Inflammatory macrophage treated with lipopolysaccharide for 1 hour (primary cell): Measurements from ENCODE around the gene GABRG3.

Experiments
- DNase-seq, 2 donors: peaks; one replicate each; pipeline ENCODE4 v3.0.0-alpha.2; 2020 to 2022

Gene GABRG3

GRCh38 chr15:27433604-27434003 lies 462.6 kb downstream of the GABRG3 start:
- DNase-seq, result no peak

DNA sequence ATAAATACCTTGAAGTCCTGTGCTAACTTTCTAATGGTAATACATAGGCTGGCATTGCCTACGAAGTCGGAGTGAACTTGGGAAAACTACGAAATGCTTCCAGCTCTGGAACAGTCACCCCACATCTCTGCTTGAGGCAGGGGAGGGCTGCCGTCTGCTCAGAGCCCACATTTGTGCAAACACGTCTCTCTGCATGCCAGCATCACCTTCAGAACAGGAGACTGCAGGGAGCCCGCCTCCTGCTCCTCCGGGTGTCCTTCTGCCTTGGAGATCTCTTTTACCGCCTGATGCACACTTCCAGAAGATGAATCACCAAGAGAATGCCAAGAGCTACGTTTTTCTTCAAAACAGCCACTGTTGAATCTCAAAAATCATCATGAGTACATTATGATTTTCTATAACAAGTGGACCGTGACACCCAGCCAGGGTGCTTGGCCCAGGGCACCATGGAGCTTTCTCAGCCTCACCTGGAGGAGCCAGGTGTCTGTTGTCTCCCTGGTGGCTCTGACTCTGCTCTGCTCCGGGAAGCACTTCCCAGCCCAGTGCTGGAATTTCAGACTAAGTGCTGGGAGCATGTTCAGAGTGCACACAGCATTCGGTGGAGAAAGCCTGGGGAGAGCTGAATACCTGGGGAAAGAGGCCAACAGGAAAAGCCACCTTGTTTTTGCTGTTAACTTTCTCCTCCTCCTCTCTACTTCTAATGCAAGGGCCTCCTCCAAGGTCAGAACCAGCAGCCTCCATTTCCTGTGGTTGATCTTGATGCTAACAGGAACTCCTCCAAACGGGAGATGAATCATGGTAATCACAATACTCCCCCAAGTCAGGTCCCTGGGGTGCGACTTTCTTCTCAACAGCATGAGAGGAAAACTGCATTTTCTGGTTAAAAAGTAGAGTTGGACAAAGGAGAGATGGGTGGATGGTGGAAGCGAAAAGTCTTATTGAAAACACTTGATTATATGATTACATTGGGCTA lies 467.7 kb downstream of the GABRG3 start:
- no peak for DNase-seq

GRCh38 chr15:27441120-27441519 lies 470.1 kb downstream of the GABRG3 start:
- no peak for DNase-seq

DNA sequence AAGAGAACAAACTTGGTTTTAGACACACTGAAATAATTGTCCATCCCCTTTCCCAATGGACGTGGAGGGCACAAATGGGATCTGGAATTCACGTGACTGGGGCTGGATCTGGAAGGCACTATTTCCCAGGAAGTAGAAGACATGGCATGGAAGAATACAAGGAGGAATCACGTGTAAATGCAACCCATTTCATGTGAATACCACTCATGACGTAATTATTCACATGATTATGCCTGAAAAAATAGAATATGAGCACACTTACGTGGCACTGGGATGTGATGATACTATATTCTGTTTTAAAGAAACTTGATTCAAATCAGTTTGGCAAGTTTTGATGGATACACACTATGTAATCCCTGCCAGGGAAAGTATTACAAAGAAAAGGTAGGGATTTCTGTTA lies 477.3 kb downstream of the GABRG3 start:
- DNase-seq, result no peak

DNA sequence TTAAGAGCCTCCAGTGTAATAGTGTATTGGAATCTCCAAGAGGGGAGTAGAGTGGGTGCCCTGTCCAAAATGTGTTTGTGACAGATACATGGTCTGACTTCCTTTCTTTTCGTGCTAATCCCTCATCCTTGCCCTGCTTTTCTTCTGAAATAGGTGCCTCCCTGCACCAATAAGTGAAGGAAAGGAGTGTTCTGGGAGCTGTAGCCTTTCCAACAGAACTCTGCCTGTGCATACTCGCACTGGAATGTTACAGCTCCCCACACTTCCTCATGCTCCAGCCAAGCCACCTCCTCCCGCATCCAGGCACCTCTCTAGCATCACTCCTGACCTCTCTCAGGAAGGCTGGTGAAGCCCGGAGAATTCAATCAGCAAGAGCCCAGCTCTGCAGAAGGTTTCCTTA lies 478.0 kb downstream of the GABRG3 start:
- no peak for DNase-seq

DNA sequence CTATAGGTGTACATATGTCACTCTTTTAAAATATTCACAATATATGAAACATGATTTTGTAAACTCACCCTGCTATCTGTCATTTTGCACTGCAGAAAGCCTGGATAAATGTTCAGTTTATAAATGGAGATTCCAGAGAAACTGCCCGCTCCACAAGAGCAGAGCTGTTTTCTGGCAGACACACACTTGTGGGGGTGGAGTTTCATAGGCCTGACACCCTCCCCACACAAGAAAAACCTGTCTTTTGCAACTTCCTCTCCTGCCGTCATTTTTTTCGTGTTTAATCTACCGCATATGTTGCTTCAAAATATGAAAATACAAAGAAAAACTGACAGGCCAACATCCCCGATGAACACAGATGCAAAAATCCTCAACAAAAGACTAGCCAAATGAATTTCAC lies 479.0 kb downstream of the GABRG3 start:
- no peak for DNase-seq

DNA sequence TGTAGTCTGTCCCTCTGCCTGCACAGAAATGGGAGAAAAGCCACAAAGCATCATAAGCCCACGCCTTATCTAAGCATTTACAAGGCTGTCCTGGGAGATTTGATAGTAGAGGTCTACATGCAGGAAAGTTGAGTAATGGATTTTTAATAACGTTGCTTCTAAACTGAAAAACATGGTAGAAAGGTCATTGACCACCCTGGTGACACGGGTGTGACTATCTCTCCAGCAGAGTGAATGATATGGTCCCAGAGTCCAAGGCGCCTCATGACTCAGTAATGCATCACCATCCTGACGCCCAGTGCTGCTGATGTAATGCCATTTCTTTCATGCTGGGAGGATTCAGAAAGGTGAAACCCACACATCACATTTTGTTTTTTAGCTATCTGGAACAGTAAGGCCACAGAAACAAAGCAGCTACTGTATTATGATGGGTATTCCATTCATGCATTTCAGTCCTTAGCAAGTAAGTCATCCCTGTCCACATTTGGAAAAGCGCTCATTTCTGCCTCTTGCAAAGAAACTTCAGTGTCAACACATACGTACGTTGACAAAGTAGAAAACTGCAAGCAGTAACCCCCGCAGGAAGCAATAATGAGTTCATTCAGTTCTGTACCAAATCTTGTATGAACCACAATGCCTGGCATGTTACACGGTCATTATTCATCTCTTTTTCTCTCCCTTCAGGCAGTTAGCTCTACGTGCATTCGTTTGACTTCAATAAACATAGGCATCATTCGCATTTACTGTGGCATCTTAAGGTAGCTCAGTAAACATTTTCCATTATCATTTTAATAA lies 483.5 kb downstream of the GABRG3 start:
- DNase-seq, result no peak

DNA sequence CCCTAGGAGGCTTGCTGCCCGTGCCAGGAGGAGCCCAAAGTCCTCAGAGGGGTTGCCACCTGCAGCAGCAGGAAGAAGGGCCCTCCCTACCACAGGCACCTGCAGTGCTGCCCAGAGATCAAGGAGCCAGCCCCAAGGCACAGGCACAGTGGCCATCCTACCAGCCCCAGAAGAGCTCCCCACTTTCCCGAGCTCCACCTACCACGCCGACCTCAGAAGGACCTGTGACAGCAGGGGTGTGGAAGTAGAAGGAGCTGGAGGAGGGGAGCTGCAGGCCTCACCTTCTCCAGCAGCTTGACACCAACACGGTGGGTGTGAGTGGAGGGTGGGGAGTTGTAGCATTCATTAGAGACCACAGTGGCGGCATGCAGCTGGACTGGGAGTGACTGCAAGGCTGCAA lies 485.8 kb downstream of the GABRG3 start:
- no peak for DNase-seq

GRCh38 chr15:27457766-27458165 lies 486.8 kb downstream of the GABRG3 start:
- no peak for DNase-seq

DNA sequence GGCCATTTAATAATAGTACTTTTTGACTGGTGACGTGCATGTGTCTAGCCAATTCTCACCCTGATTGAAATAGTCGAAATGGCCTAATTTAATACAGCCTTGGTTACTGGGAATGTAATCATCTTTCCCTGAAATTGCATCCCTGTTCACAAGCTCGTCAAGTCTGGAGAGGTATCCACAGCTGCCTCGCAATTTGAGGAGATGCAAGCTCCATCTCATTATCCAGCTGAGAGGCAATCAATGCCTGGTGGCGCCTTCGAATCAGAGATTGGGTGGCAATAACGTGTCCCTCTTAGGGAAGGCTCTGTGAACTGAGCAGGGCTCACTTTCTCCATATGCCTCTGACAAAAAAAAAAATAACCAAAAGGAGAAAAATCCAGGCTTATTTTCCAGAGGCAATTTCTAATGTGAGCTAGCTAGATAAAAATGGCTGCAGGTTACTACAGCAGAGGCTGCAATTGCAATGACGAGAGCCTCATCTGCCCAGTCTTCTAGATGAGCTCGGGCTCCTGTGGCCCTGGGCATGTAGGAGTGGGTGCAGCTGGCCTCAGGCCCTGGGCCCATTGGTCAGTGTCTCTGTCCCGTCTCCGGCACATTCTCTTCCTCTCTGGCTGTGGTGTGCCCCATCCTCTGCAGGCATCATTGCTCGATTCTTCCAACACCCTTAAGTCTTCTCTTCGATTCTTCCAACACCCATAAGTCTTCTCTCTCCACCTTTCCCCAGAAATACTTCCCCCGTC lies 487.5 kb downstream of the GABRG3 start:
- DNase-seq, result no peak

DNA sequence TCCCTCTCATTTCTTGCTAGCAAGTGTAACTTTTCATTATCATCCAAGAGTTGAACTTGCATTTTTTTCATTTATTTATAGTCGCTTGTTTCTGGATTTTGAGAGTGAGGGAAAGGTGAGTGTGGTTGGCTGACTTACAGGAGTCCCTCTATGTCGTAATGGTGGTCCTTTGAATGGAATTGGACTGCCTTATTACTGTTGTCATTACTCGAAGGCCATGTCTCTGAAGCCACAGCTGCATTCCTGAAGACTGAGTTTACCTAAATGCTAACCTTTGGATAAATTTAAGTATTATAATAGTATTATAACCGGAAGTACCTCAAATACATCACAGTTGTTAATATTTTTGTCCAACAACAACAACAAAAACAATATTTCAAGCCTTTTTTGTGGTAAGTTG lies 488.9 kb downstream of the GABRG3 start:
- no peak for DNase-seq

- no peak for DNase-seq
These were observed 490.2 kb downstream of the GABRG3 start for GRCh38 chr15:27461181-27461580.

GRCh38 chr15:27463525-27464088 lies 492.6 kb downstream of the GABRG3 start:
- DNase-seq, result no peak

- DNase-seq, result no peak
These were observed 494.1 kb downstream of the GABRG3 start for GRCh38 chr15:27464941-27465612.

GRCh38 chr15:27466758-27467157 lies 495.8 kb downstream of the GABRG3 start:
- DNase-seq, result no peak

DNA sequence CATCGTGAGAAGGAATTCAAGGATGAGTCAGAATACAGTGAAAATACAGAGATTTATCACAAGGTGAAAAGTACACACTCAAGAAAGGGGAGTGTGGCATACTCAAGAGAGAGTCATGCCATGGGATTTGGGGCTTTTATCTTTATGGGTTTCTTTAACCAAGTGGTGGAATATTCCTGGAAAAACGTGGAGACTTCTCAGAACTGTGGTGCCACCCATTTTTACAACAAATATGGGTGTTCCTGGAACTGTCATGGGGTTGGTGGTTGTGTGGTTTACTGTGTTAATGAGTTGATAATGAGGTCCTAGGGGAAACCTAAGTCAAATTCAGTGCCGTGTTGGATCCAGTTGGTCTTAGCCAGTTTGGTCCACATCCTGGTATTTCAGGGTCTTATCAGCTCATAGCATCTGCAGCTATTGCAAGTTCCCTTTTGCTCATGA lies 497.2 kb downstream of the GABRG3 start:
- DNase-seq, result no peak

DNA sequence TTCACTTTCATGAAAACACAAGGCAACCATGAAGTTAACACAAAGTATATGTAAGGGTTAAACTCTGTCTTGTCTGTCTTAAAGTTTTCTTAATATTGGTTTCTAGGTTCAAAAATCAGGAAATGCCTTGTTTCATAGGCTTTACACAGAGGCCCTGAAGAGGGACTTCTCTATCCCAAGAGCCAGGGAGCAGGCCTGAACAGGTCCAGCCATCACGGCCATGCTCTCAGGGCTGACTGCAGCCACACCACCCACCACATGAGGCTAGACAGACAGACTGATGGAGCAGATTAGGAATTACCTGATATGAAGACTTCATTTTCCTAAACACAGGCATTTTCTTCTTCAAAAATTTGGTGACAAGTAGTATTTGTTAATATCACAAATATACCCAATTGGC lies 502.9 kb downstream of the GABRG3 start:
- DNase-seq, result no peak

DNA sequence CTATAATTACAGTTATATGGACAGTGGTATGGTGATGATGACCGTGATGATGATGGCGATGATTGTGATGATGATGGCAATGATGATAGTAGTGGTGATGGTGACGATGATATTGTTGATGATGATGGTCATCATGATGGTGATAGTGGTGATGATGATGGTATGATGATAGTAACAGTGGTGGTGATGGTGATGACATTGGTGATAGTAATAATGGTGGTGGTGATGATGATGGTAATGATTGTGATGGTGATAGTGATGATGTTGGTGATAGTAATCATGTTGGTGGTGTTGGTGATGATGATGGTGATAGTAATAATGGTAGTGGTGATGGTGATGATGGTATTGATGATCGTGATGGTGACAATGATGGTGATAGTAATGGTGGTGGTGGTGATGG lies 504.4 kb downstream of the GABRG3 start:
- no peak for DNase-seq

GRCh38 chr15:27479296-27480140 lies 508.5 kb downstream of the GABRG3 start:
- DNase-seq, result no peak

- no peak for DNase-seq
These were observed 509.2 kb downstream of the GABRG3 start for GRCh38 chr15:27480141-27480530.

DNA sequence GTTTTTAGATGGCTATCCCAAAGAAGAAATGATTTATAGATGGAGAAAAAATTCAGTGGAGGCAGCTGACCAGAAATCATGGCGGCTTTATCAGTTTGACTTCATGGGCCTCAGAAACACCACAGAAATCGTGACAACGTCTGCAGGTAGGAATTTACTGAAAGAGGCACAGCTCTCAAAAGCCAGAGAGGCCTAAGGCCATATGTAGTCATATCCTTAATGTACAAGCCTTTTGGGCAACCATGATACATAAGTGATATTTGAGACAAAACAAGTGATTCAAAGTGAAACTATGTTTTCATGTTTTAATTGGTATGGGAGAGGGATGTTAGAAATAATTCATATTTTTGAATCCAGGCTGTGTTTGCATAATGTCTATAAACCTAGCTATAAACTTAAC lies 509.7 kb downstream of the GABRG3 start:
- no peak for DNase-seq
